ENCODE measurements around the gene CSNK1D. TPM values are rescaled to one million over a fixed set of nuclear protein-coding genes. Genes with fewer than 3 reads are reported as not detected.

Gene CSNK1D
- total RNA-seq, 4 donors from 2014 or later = 52.3 to 142 (median 58.8) TPM

DNA sequence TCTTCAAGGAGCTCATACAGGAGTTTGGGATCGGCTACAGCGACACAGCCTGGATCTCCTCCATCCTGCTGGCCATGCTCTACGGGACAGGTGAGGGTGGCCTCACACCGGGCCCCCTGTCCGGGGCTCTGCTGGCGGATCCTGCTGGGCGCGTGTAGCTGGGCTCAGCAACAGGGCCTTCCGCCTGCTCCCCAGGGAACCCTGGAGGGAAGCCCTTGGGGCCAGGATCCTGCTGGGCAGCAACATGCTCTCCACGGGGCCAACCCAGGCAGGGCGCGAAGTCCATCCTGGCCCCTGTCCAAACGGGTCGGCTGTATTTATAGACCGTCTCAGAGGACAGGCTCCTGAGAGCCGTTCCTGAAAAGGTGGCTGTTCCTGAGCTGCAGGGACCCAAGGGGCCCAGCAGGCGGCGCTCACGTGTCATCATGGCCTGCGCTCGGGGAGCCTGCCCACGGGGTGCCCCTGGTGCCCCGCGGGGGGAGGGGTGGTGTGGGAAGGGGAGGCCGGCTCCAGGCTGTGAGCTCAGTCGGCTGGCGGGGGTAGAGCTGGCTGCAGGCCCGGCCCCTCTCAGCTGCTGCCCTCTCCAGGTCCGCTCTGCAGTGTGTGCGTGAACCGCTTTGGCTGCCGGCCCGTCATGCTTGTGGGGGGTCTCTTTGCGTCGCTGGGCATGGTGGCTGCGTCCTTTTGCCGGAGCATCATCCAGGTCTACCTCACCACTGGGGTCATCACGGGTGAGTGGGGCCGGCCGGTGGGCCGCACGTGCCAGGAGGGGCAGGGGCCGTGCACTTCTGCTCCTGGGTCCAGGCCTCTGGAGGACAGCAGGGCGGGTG is 37.1 kb downstream of the CSNK1D start:
- Histone ChIP-seq H3K4me3 (no peak overlapping the region), H3K9me3 (no peaks in the 10 kb centered on the region), H3K27ac (no peak overlapping the region), H3K36me3 (peaks cover 5% of the 10 kb centered on the region), H3K27me3 (no peaks in the 10 kb centered on the region), H3K4me1 (peaks cover 82% of the 10 kb centered on the region)
- 18% methylated on average over 16 of the region's 44 CpGs for WGBS
- TF ChIP-seq, protein P1, sequence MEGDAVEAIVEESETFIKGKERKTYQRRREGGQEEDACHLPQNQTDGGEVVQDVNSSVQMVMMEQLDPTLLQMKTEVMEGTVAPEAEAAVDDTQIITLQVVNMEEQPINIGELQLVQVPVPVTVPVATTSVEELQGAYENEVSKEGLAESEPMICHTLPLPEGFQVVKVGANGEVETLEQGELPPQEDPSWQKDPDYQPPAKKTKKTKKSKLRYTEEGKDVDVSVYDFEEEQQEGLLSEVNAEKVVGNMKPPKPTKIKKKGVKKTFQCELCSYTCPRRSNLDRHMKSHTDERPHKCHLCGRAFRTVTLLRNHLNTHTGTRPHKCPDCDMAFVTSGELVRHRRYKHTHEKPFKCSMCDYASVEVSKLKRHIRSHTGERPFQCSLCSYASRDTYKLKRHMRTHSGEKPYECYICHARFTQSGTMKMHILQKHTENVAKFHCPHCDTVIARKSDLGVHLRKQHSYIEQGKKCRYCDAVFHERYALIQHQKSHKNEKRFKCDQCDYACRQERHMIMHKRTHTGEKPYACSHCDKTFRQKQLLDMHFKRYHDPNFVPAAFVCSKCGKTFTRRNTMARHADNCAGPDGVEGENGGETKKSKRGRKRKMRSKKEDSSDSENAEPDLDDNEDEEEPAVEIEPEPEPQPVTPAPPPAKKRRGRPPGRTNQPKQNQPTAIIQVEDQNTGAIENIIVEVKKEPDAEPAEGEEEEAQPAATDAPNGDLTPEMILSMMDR (IDR thresholded peaks at IDR 0.05) = peak; percentile 69 to 95
- TF ChIP-seq POLR2AphosphoS5 (IDR thresholded peaks at IDR 0.05) = no peak
- peak in 1 of 2 donors; percentile 81 for DNase-seq (ENCODE audit: low spot score in 2 of 2)

DNA sequence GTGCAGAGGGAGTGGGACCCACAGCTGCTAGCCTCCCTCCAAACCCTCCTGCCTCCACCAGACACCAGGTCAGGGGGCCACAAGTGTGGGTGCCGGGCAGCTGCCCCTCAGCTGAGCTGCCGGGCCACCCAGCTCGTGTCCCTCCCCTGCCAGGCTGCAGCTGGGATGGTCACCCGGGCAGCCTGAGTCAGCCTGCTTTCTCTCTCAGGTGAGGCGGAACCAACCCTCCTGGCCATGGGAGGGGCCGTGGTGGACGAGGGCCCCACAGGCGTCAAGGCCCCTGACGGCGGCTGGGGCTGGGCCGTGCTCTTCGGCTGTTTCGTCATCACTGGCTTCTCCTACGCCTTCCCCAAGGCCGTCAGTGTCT is 37.7 kb downstream of the CSNK1D start:
- WGBS = 26% methylated on average over 9 of the region's 15 CpGs
- Histone ChIP-seq H3K4me3 (no peak overlapping the region), H3K9me3 (no peaks in the 10 kb centered on the region), H3K4me1 (peaks cover 82% of the 10 kb centered on the region), H3K36me3 (peaks cover 5% of the 10 kb centered on the region), H3K27ac (no peak overlapping the region), H3K27me3 (no peaks in the 10 kb centered on the region)
- DNase-seq (ENCODE audit: low spot score in 2 of 2) = no peak
- TF ChIP-seq, protein P1 (IDR thresholded peaks at IDR 0.05) = no peak
- TF ChIP-seq POLR2AphosphoS5 (IDR thresholded peaks at IDR 0.05) = no peak
- no peak for TF ChIP-seq EP300 (IDR thresholded peaks at IDR 0.05)
- no peak for TF ChIP-seq POLR2A (IDR thresholded peaks at IDR 0.05)

DNA sequence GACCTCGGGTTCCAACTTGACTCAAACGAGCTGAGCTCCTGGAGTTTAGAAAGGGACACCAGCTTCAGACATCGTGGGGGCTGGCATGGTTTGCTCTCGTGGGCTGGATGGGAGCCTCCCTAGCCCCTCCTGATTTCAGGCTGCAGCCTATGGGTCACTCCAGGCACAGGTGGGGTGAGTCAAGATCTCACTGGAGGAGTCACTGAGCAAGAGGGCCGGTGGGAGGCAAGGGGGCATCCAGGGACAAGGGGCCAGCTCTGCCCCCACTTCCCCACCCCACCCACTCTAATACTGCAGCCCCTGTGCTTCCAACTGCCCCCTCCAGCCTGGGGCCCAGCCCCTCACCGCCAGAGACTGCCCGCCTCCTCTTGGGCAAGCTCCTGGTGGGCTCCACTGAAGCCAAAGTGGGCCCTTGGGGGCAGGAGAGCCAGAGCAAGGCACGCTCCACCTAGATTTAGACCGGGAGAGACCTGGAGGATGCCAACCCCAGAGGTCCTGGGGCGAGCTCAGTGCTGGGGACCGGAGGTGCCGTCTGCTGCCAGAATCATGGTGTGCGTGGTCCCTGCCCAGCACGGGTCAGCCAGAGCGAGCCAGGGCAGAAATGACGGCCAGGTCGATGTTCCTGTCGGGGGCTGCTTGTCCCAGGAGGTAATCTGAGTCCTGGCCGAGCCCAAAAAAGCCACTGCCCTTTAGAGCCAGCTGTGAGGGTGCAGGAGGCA is 38.3 kb downstream of the CSNK1D start:
- DNase-seq (ENCODE audit: low spot score in 2 of 2) = peak in 1 of 2 donors; percentile 62
- H3K9me3 ChIP-seq = no peaks in the 10 kb centered on the region
- TF ChIP-seq POLR2A (IDR thresholded peaks at IDR 0.05) (no peak), POLR2AphosphoS5 (IDR thresholded peaks at IDR 0.05) (no peak), EP300 (IDR thresholded peaks at IDR 0.05) (no peak)
- TF ChIP-seq, protein P1 (IDR thresholded peaks at IDR 0.05) = no peak
- H3K4me1 ChIP-seq = peaks cover 82% of the 10 kb centered on the region
- WGBS = 86% methylated on average over 6 of the region's 19 CpGs
- no peak overlapping the region for H3K4me3 ChIP-seq
- no peak overlapping the region for H3K27ac ChIP-seq
- H3K36me3 ChIP-seq = peaks cover 5% of the 10 kb centered on the region
- H3K27me3 ChIP-seq = peaks cover 4% of the 10 kb centered on the region

DNA sequence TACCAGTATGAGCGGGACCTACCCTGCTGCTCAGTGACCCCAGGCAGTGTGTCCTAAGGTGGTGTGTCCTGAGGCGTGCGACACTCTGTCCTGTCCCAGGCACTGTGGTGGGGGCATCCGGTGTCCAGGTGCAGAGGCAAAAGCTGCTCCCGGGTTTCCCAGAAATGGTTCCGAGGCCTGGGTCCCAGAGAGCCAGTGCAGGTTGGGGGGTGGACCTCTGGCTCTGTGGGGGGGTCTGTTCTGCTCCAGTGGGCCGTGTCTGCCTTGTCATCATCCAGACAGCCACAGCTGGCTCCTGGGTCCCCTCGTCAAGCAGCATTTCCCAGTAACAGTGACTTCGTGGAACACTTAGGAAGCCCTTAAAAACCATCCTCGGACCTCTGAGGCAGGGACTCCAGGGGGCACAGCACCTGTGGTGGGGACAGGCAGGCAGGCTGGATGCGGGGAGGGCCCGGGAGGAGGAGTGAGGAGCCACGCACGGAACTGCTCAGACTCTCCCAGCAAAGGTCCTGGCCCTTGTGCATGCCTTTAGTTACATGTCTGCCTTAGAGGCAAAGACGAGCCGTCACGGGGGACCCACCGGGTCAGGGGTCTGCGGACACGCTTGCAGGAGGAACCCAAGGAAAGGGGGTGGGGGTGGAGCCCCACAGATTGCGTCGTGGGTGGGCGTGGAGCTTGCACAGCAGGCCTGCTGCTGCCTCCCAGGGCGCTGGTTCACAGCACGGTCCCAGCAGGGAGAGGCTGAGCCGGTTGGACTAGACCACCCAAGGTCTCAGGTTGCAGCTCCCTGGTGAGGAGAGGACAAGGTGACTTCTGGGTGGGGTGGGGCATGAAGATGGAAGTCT is 39.1 kb downstream of the CSNK1D start:
- 60% methylated on average over 17 of the region's 26 CpGs for WGBS
- DNase-seq (ENCODE audit: low spot score in 2 of 2) = peak; percentile 70 to 78
- peaks cover 82% of the 10 kb centered on the region for H3K4me1 ChIP-seq

More for the DNA sequence above, 39.1 kb downstream of the CSNK1D start:
- TF ChIP-seq POLR2AphosphoS5 (IDR thresholded peaks at IDR 0.05) (no peak), EP300 (IDR thresholded peaks at IDR 0.05) (no peak), POLR2A (IDR thresholded peaks at IDR 0.05) (no peak)
- TF ChIP-seq, protein P1 (IDR thresholded peaks at IDR 0.05) = no peak
- H3K9me3 ChIP-seq = no peaks in the 10 kb centered on the region
- no peak overlapping the region for H3K27ac ChIP-seq
- peaks cover 11% of the 10 kb centered on the region for H3K27me3 ChIP-seq
- peaks cover 1% of the 10 kb centered on the region for H3K36me3 ChIP-seq
- no peak overlapping the region for H3K4me3 ChIP-seq

All from suprapubic skin (tissue), 4 donors.